Right cardiac atrium (tissue), 5 donors: ENCODE results near the gene MLYCD. TPM values are rescaled to one million over a fixed set of nuclear protein-coding genes. Genes with fewer than 3 reads are reported as not detected.

Experiments
- ATAC-seq, 2 donors: fragments of 200-7000 bp; cut with Tn5 transposase; one replicate each; pipeline versions ENCODE4 v1.8.0 to v1.9.1; 2020; ENCODE audit warnings: moderate library complexity in 2 of 2, mild to moderate bottlenecking in 1 of 2
- DNase-seq, 3 donors: peaks; one replicate each; pipeline ENCODE4 v3.0.0-alpha.2; 2020
- H3K27ac ChIP-seq: one replicate; pipeline ENCODE4 v1.5.1; 2013; ENCODE audit warnings: mild to moderate bottlenecking, low read length, control low read depth, moderate library complexity
- H3K27me3 ChIP-seq: one replicate; pipeline ENCODE4 v1.6.1; 2013; ENCODE audit not compliant: control insufficient read depth, insufficient read depth
- H3K4me1 ChIP-seq: one replicate; pipeline ENCODE4 v1.6.1; 2013; ENCODE audit warnings: low read length; ENCODE audit not compliant: control insufficient read depth, insufficient read depth
- H3K4me3 ChIP-seq: one replicate; pipeline ENCODE4 v1.5.1; 2013; ENCODE audit warnings: low read length, control low read depth
- H3K9me3 ChIP-seq: one replicate; pipeline ENCODE4 v1.6.1; 2013; ENCODE audit warnings: low read length; ENCODE audit not compliant: control insufficient read depth
- WGBS: extraction: QIAGEN DNeasy Blood & Tissue Kit; methylation state at CpG from one replicate; pipeline ENCODE4 v1.1.7; 2013; 5-methylcytosine and 5-hydroxymethylcytosine counted together
- intact Hi-C, 4 donors: fragments of 100-400 bp; cut with DNase I; formaldehyde crosslinking; loops; one replicate each; pipeline versions ENCODE4 v1.11.0 to v1.14.0; 2022 to 2023
- long read RNA-seq, 4 donors: library from polyadenylated mRNA; unstranded; transcript quantifications; one replicate each; pipeline ENCODE4 v2.0.0, GENCODE V29; 2020 to 2021
- polyA plus RNA-seq: library from polyadenylated mRNA; stranded (reverse); fragments of 200-250 nt; gene quantifications from one replicate; pipeline ENCODE4 v1.2.3, GENCODE V29; 2013
- total RNA-seq, 4 donors: library from RNA; stranded (reverse); fragmentation: NEBNext Ultra II Directional; extraction: Animal tissue kit (Norgen Biotek cat#: 25700); gene quantifications; one replicate each; pipeline ENCODE4 v1.2.1, GENCODE V29; 2021
- donor health status: healthy with polysubstance abuse.
- donor health status: DM: no; HTN: yes; CAD: no.
- donor health status: DM: no; HTN: no; CAD: no.
- donor health status: DM: no; HTN: yes; CAD: no; lungs with severe emphysema.
- donor health status: DM: yes; HTN: yes; CAD: no.

Gene MLYCD
- 10 to 100 TPM; 24.1 to 34.5 (median 29.1) TPM for total RNA-seq
- polyA plus RNA-seq = 27.4 TPM
- long read RNA-seq, donor 1, full-length matches to known transcripts = 688 of 769 reads
- long read RNA-seq, donor 1, partial matches to known transcripts = 56 of 769 reads
- long read RNA-seq, donor 1, other reads (novel, unspliced or antisense) = 25 of 769 reads
- long read RNA-seq, donor 2, full-length matches to known transcripts = 252 of 272 reads
- long read RNA-seq, donor 2, partial matches to known transcripts = 11 of 272 reads
- long read RNA-seq, donor 2, other reads (novel, unspliced or antisense) = 9 of 272 reads
- long read RNA-seq, donor 3, full-length matches to known transcripts = 97 of 190 reads
- long read RNA-seq, donor 3, partial matches to known transcripts = 89 of 190 reads
- long read RNA-seq, donor 3, other reads (novel, unspliced or antisense) = 4 of 190 reads
- long read RNA-seq, donor 4, full-length matches to known transcripts = 216 of 226 reads
- long read RNA-seq, donor 4, partial matches to known transcripts = 2 of 226 reads
- long read RNA-seq, donor 4, other reads (novel, unspliced or antisense) = 8 of 226 reads

GRCh38 chr16:83898463-83899271, at the start of gene MLYCD:
Gene MLYCD (plus strand): TSS chr16:83899115. CDS start chr16:83899145, 30 bp downstream.
- ATAC-seq (peak; percentile 92), DNase-seq (peak; percentile 88 to 97 (median 94))
- intact Hi-C loops = no loop called here
- Histone ChIP-seq H3K4me3 (peak within 1 kb of the TSS; percentile 78), H3K9me3 (no peaks in the 10 kb centered on the region), H3K27me3 (no peaks in the 10 kb centered on the region), H3K27ac (peak within 1 kb of the TSS; percentile 95), H3K4me1 (peaks cover 3% of the 10 kb centered on the region)
- 6% methylated on average over 68 of the region's 69 CpGs for WGBS

GRCh38 chr16:83849421-83849820, 49.5 kb upstream of the MLYCD start:
- DNase-seq = peak in 2 of 3 donors; percentile 67 to 74
- intact Hi-C loops = no loop called here
- H3K27ac ChIP-seq = no peak overlapping the region
- no peaks in the 10 kb centered on the region for H3K27me3 ChIP-seq
- no peaks in the 10 kb centered on the region for H3K9me3 ChIP-seq
- ATAC-seq = peak in 1 of 2 donors; percentile 53
- WGBS = 62% methylated on average over 6 of the region's 6 CpGs
- H3K4me1 ChIP-seq = no peaks in the 10 kb centered on the region
- no peak overlapping the region for H3K4me3 ChIP-seq

GRCh38 chr16:83850947-83851346, 48.0 kb upstream of the MLYCD start:
- DNase-seq (no peak), ATAC-seq (no peak)
- WGBS = 79% methylated on average over 5 of the region's 5 CpGs
- Histone ChIP-seq H3K27ac (no peak overlapping the region), H3K4me1 (no peaks in the 10 kb centered on the region), H3K27me3 (no peaks in the 10 kb centered on the region), H3K9me3 (no peaks in the 10 kb centered on the region), H3K4me3 (no peak overlapping the region)
- intact Hi-C loops = no loop called here

- no peak for DNase-seq
- no peaks in the 10 kb centered on the region for H3K9me3 ChIP-seq
- H3K4me3 ChIP-seq = no peak overlapping the region
- no peaks in the 10 kb centered on the region for H3K4me1 ChIP-seq
- no peak overlapping the region for H3K27ac ChIP-seq
- WGBS = 95% methylated on average over 4 of the region's 4 CpGs
- no peak for ATAC-seq
- no peaks in the 10 kb centered on the region for H3K27me3 ChIP-seq
- intact Hi-C loops = no loop called here
Measured at GRCh38 chr16:83851473-83851872, 47.4 kb upstream of the MLYCD start.

GRCh38 chr16:83852774-83853173, 46.1 kb upstream of the MLYCD start:
- Histone ChIP-seq H3K9me3 (no peaks in the 10 kb centered on the region), H3K4me3 (no peak overlapping the region), H3K4me1 (no peaks in the 10 kb centered on the region), H3K27ac (no peak overlapping the region), H3K27me3 (no peaks in the 10 kb centered on the region)
- ATAC-seq = no peak
- WGBS = 92% methylated on average over 11 of the region's 11 CpGs
- intact Hi-C loops = no loop called here
- DNase-seq = no peak

- peak in 1 of 3 donors; percentile 56 for DNase-seq
- intact Hi-C loops = no loop called here
- WGBS = 95% methylated on average over 8 of the region's 8 CpGs
- Histone ChIP-seq H3K27me3 (no peaks in the 10 kb centered on the region), H3K27ac (no peak overlapping the region), H3K4me3 (no peak overlapping the region), H3K9me3 (no peaks in the 10 kb centered on the region), H3K4me1 (no peaks in the 10 kb centered on the region)
- no peak for ATAC-seq
Measured at GRCh38 chr16:83853834-83854233, 45.1 kb upstream of the MLYCD start.

- intact Hi-C loops = no loop called here
- H3K9me3 ChIP-seq = no peaks in the 10 kb centered on the region
- 84% methylated on average over 9 of the region's 9 CpGs for WGBS
- no peaks in the 10 kb centered on the region for H3K27me3 ChIP-seq
- ATAC-seq (no peak), DNase-seq (no peak)
- H3K4me3 ChIP-seq = no peak overlapping the region
- no peaks in the 10 kb centered on the region for H3K4me1 ChIP-seq
- H3K27ac ChIP-seq = no peak overlapping the region
Measured at GRCh38 chr16:83854420-83854819, 44.5 kb upstream of the MLYCD start.

- Histone ChIP-seq H3K27me3 (no peaks in the 10 kb centered on the region), H3K27ac (no peak overlapping the region), H3K9me3 (no peaks in the 10 kb centered on the region), H3K4me3 (no peak overlapping the region), H3K4me1 (no peaks in the 10 kb centered on the region)
- DNase-seq (no peak), ATAC-seq (no peak)
- 79% methylated on average over 4 of the region's 4 CpGs for WGBS
- intact Hi-C loops = no loop called here
Measured at GRCh38 chr16:83856792-83857191, 42.1 kb upstream of the MLYCD start.

GRCh38 chr16:83859265-83859664, 39.6 kb upstream of the MLYCD start:
- Histone ChIP-seq H3K4me3 (no peak overlapping the region), H3K27me3 (no peaks in the 10 kb centered on the region), H3K4me1 (no peaks in the 10 kb centered on the region), H3K27ac (no peak overlapping the region), H3K9me3 (no peaks in the 10 kb centered on the region)
- intact Hi-C loops = no loop called here
- 77% methylated on average over 8 of the region's 8 CpGs for WGBS
- no peak for DNase-seq
- no peak for ATAC-seq

- H3K27ac ChIP-seq = no peak overlapping the region
- DNase-seq (no peak), ATAC-seq (no peak)
- H3K27me3 ChIP-seq = no peaks in the 10 kb centered on the region
- H3K4me3 ChIP-seq = no peak overlapping the region
- intact Hi-C loops = no loop called here
- no peaks in the 10 kb centered on the region for H3K4me1 ChIP-seq
- H3K9me3 ChIP-seq = no peaks in the 10 kb centered on the region
- WGBS = 92% methylated on average over 7 of the region's 7 CpGs
Measured at GRCh38 chr16:83862661-83863060, 36.3 kb upstream of the MLYCD start.

- WGBS = 85% methylated on average over 1 of the region's 1 CpG
- Histone ChIP-seq H3K9me3 (no peaks in the 10 kb centered on the region), H3K27ac (no peak overlapping the region), H3K27me3 (no peaks in the 10 kb centered on the region), H3K4me1 (no peaks in the 10 kb centered on the region), H3K4me3 (no peak overlapping the region)
- intact Hi-C loops = no loop called here
- ATAC-seq (no peak), DNase-seq (no peak)
Measured at GRCh38 chr16:83863682-83864081, 35.2 kb upstream of the MLYCD start.
